Measurements from ENCODE around the gene MED29. TPM values are rescaled to one million over a fixed set of nuclear protein-coding genes. Genes with fewer than 3 reads are reported as not detected.

The MED29 gene
- total RNA-seq, 3 donors from 2014 or later (not counting 1 experiment from before 2014, with no cell fraction given), result 37.5 to 49.1 (median 45.9) TPM

- Mint-ChIP-seq H3K27me3 (ENCODE audit: low read depth in 2 of 2) (no peaks in the 10 kb centered on the region), H3K9me3 (no peaks in the 10 kb centered on the region), H3K4me1 (peaks cover 55 to 70% of the 10 kb centered on the region in 2 donors), H3K36me3 (no peaks in the 10 kb centered on the region), H3K4me3 (peak overlapping the region; percentile 26), H3K27ac (peak overlapping the region; percentile 83 to 97)
- peaks cover 18% of the 10 kb centered on the region for H3K4me1 ChIP-seq (ENCODE audit: control insufficient read depth, insufficient read depth, low read length)
- H3K9me3 ChIP-seq (ENCODE audit: control insufficient read depth, insufficient read depth, low read length), result no peaks in the 10 kb centered on the region
- H3K27ac ChIP-seq (ENCODE audit: low read length), result no peak overlapping the region
- WGBS (ENCODE audit: insufficient coverage), result 91% methylated on average over 1 of the region's 1 CpG
- H3K27me3 ChIP-seq (ENCODE audit: control insufficient read depth, insufficient read depth, low read length), result no peaks in the 10 kb centered on the region
- intact Hi-C loops (cut with micrococcal nuclease), result no loop called here
- DNase-seq (no peak), ATAC-seq (no peak)
- H3K36me3 ChIP-seq (ENCODE audit: control insufficient read depth, insufficient read depth, low read length), result peaks cover 19% of the 10 kb centered on the region
- TF ChIP-seq CTCF (IDR thresholded peaks at IDR 0.05), result no peak
- H3K4me3 ChIP-seq (ENCODE audit: low read length), result no peak overlapping the region
Measured at GRCh38 chr19:39345956-39346355, 45.2 kb upstream of the MED29 start.

GRCh38 chr19:39347332-39348164 is 43.6 kb upstream of the MED29 start:
- no peak for ATAC-seq
- Histone ChIP-seq H3K36me3 (ENCODE audit: control insufficient read depth, insufficient read depth, low read length) (peaks cover 27% of the 10 kb centered on the region), H3K27me3 (ENCODE audit: control insufficient read depth, insufficient read depth, low read length) (no peaks in the 10 kb centered on the region), H3K4me3 (ENCODE audit: low read length) (no peak overlapping the region), H3K27ac (ENCODE audit: low read length) (no peak overlapping the region), H3K4me1 (ENCODE audit: control insufficient read depth, insufficient read depth, low read length) (peaks cover 13% of the 10 kb centered on the region), H3K9me3 (ENCODE audit: control insufficient read depth, insufficient read depth, low read length) (no peaks in the 10 kb centered on the region)
- Mint-ChIP-seq H3K36me3 (no peaks in the 10 kb centered on the region), H3K27ac (peak overlapping the region; percentile 0 to 15), H3K27me3 (ENCODE audit: low read depth in 2 of 2) (no peaks in the 10 kb centered on the region), H3K4me3 (no peak overlapping the region), H3K4me1 (peaks cover 46 to 67% of the 10 kb centered on the region in 2 donors), H3K9me3 (no peaks in the 10 kb centered on the region)
- intact Hi-C loops (cut with micrococcal nuclease), result no loop called here
- no peak for DNase-seq
- TF ChIP-seq CTCF (IDR thresholded peaks at IDR 0.05), result no peak
- WGBS (ENCODE audit: insufficient coverage), result 85% methylated on average over 4 of the region's 4 CpGs

GRCh38 chr19:39349326-39349725 is 41.9 kb upstream of the MED29 start:
- no peak overlapping the region for H3K27ac Mint-ChIP-seq
- no peak overlapping the region for H3K4me3 ChIP-seq (ENCODE audit: low read length)
- no peak overlapping the region for H3K27ac ChIP-seq (ENCODE audit: low read length)
- H3K27me3 Mint-ChIP-seq (ENCODE audit: low read depth in 2 of 2), result no peaks in the 10 kb centered on the region
- peaks cover 3% of the 10 kb centered on the region for H3K4me1 ChIP-seq (ENCODE audit: control insufficient read depth, insufficient read depth, low read length)
- H3K36me3 ChIP-seq (ENCODE audit: control insufficient read depth, insufficient read depth, low read length), result peaks cover 38% of the 10 kb centered on the region
- H3K4me3 Mint-ChIP-seq, result no peak overlapping the region
- ATAC-seq (no peak), DNase-seq (no peak)
- no peaks in the 10 kb centered on the region for H3K9me3 ChIP-seq (ENCODE audit: control insufficient read depth, insufficient read depth, low read length)
- WGBS (ENCODE audit: insufficient coverage), result 100% methylated on average over 4 of the region's 4 CpGs
- intact Hi-C loops (cut with micrococcal nuclease), result no loop called here
- peaks cover 32 to 51% of the 10 kb centered on the region in 2 donors for H3K4me1 Mint-ChIP-seq
- TF ChIP-seq CTCF (IDR thresholded peaks at IDR 0.05), result no peak
- H3K27me3 ChIP-seq (ENCODE audit: control insufficient read depth, insufficient read depth, low read length), result no peaks in the 10 kb centered on the region
- no peaks in the 10 kb centered on the region for H3K9me3 Mint-ChIP-seq
- H3K36me3 Mint-ChIP-seq, result peaks cover 6% of the 10 kb centered on the region
